Forelimb muscle (tissue), 1 donor: ENCODE measurements around the gene NIPAL3. TPM values are rescaled to one million over a fixed set of nuclear protein-coding genes. Genes with fewer than 3 reads are reported as not detected.
"Not testable (repeated sequence)": the region's sequence is repeated elsewhere in the genome, so short reads cannot be mapped to it uniquely, and the experiment has no call there.

Source experiments
- DNase-seq: peaks from one replicate; pipeline ENCODE4 v3.0.0-alpha.2; 2013; ENCODE audit warnings: low read depth
- polyA plus RNA-seq: library from polyadenylated mRNA; unstranded; fragments of 120-200 nt; gene quantifications from one replicate; pipeline ENCODE4 v1.2.1, GENCODE V29; 2013; ENCODE audit not compliant: insufficient read length

Gene NIPAL3
- polyA plus RNA-seq, 1 donor: 4.4 TPM

DNA sequence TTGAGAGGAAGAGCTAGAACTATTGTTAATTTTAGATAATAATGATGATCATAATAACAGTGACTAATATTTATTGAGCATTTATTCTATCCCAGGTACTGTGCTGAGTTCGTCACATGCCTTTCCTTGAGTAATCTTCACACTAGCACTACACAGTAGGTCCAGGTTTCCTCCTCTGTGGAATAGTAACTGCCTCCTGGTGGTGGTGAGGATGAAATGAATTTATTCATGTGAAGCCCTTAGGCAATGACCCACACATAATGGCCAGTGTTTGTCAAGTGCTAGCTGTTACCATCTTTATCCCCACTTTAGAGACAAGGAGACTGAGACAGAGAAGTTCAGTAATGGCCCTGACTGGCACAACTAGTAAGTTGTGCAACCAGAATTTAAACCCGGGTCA lies 5.9 kb downstream of the NIPAL3 start:
- no peak for DNase-seq

DNA sequence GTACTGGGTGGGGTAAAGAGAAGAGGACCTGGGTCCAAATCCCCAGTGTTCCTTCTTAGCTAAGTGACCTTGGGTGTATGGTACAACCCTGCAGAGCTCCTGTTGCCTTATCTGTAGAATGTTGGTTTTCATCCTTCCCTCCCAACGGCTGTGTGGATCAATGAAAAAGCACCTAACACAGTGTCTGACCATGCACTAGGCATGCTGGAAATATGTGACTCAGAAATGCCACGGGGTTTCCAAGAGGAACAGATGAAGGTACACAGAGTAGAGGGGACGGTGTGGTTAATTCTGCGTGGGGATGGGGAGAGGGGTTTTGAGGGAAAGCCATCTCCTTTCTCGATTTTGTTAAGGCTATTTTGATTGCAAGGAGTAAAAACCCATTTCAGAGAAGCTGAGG lies 8.6 kb downstream of the NIPAL3 start:
- DNase-seq: no peak

DNA sequence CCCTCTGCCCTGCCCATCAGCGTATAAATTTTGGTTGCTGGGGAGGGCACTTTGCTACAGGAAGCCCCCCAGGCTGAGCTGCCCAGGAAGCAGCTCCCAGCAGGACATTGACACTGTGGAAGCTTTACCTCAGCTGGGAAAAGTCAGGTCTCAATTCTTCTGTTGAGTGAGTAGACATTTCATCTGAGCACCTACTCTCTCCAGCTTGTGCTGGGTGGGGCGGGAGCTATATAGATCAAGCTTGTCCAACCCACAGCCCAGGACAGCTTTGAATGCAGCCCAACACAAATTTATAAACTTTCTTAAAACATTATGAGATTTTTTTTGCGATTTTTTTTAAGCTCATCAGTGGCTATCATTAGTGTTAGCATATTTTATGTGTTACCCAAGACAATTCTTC lies 9.4 kb downstream of the NIPAL3 start:
- DNase-seq: no peak

DNA sequence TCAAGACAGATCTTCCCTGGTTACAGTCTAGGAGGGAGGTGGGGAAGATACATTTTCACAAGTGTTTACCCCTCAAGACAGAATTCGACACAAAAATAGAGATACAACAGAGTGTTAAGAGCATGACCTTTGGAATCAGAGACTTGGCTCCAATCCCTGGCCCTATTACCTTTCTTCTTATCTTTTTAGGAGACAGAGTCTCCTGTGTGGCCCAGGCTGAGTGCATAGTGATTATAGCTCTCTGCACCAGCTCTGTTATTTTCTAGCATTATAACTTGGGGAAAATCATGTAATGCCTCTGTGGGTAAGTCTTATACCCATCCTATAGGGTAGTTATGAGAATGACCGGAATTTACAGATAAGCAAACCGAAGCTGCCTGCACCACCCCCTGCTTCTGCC lies 9.8 kb downstream of the NIPAL3 start:
- DNase-seq: no peak

DNA sequence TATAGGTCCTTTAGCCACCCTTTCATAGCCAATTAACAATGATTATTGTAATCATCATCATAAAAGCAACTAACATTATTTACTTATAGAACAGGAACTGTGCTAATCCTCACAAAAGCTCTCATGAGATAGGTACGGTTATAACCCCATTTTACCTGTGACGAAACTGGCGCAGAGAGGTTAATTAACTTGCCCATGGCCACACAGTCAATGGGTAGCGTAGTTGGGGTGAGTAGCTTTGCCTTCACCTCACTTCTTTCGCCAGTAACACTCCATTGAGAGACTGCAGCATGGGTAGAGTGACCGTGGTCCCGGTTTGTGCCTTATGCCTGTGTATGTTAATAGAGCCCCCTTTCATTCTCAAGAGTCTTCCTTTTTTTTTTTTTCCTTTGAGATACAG lies 10.3 kb downstream of the NIPAL3 start:
- no peak for DNase-seq

DNA sequence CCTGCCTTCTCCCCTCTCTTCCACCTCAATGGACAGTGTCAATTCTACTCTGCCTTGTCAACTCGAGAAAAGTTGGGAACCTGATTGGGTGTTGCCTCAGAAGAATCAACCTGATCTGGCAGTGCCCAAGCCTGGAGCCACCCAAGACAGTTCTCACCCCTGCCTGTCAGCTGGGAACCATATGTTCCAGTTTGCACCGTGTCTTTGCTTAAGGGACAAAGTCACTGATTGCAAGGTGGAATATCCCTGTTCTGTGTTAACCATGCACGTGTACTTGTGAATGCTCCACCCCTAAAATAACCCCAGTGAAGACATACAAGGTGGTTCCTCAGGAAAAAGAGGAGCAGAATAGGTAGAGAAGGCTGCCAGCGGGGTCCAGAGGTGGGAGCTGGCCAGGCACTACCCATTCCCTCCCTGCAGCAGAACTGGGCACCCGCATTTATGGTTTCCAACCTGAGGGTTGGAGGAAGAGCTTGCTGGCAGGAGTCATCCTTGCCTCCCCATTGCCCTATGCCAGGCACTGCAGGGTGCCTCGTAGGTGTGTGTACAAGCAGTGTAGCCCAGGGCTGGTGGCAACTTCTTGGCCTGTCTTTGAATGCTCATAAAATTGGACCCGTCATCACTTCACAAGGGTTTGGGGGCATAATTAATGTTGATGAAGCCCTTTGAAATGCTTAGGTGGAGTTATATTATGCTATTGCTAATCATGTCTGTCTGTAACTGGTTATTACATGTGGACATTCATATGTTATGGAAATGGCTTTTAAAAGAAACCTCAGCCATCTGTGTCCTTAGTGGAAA lies 11.3 kb downstream of the NIPAL3 start:
- no peak for DNase-seq

DNA sequence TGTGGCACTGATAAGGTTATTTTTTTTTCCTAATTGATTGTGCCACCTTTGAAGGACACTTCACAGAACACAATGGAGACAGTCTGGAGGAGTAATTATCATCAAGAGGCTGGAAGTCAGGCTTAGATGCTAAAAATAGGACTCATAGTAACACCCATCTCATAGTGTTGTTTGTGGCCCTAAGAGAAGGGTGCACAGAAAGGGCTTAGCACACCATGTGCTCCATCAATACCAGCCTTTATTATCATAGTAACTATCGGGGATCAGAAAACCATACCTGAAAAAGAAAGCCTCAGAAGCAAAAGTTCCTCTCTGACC lies 11.9 kb downstream of the NIPAL3 start:
- no peak for DNase-seq

DNA sequence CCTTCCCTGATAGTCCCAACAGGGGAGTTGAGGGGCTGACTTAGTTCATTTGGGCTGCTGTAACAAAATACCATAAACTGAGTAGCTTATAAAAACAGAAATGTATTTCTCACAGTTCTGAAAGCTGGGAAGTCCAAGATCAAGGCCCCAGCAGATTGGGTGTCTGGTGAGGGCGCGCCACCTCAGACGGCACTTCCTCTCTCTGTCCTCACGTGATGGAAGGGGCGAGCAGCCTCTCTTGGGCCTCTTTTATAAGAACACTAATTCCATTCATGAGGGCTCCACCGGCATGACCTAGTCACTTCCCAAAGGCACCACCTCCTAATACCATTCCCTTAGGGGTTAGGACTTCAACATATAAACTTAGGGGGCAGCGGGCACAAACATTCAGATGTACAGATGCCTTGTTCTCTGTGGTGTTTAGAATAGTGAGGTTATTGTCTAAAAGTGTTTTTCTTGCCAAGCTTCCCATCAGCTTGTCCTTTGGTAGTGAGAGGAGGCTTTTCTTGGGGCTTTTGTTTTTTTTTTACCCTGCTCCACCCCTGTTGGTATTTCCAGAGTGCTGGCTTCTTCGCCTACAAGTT lies 20.3 kb downstream of the NIPAL3 start:
- DNase-seq: no peak

DNA sequence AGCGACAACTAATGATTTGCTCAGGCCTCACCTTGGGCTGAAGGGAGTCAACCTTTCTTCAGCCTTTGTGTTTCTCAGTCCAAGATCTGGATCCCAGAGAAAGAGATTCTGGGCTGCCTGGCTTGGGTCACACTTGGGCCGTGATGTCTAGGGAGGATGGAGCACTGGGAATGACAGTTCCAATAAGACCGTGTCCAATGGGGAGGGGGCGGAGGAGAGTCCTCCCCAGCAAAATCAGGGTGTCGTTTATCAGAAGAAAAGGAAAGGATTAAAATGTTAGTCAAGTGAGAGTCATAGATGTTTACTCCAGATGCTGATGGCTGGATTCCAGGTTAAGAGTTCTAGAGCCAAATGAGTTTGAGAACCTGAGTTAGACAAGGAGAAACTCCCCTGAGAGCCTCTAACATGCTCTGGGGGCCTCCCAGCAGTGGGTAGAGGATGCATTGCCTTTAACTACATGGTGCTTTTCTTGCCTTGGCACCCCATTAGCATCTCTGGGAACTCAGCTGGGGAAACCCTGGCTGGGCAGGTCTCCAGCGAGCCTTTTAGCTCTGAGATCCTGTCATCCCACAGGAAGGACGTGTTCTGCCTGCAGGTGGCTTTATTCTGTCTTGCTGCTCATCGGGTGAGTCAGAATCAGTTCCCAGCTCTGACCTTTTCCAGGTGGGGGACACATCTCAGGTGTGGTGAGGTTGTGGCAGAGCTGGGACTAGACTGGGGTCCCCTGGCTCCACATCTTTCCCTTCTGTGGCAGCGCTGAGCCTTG lies 22.2 kb downstream of the NIPAL3 start:
- DNase-seq: no peak

DNA sequence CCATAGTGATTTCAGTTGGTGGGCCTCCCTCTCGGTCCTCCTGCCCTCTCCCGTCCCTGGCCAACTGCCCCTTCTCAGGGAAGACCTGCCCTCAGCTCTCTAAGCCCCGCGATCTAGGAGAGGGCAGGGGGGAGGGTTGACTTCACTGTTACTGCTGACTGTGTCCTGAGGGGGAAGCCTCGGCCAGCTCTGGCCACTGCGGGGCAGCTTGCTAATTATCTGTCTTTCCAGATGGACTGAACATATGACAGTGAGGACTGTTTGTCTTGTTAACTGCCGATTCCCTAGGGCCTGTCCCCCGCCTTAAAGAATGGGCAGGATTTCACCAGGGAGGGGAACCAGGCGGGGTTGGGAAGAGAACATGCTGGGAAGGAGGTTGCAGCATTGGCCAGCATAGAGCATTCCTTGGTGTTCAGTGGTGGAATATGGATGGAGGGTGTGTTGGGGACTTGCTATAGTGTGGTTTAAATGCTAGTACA lies 22.9 kb downstream of the NIPAL3 start:
- no peak for DNase-seq

DNA sequence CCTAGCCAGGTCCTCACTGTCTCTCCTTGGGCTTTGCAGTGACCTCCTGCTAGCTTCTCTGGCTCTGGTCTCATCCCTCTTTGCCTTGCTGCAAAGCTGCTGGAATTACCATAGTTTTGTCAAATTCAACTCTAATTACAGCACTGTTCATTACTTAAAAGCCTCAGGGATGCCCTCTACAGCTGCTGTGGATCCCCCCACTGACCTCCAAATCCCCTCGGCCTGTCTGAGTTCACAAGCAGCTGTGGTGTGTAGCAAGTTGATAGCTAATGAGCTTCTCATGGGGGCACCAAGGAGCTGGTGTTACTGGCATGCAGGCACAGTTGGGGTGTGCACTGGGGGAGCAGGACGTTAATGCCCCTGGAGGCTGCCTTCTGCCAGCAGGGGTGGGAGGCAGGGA lies 24.8 kb downstream of the NIPAL3 start:
- DNase-seq: no peak

DNA sequence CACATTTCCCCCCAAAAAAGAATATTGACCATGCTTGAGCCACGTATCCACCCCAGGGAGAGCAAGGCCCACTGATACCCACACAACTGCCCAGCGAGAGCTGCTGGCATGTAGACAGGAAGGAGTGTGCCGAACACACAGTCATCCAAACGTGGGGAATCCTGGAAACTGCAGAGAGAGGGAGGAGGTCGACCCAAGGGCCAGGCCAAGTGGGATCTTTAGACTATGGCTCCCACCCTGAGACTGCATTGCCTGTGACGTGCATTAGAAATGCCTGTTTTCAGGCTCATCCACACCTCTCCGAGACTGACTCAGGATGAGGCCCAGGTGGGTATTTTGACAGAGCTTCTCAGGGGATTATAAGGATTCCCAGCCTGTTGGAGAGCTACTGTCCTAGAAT lies 25.9 kb downstream of the NIPAL3 start:
- no peak for DNase-seq

DNA sequence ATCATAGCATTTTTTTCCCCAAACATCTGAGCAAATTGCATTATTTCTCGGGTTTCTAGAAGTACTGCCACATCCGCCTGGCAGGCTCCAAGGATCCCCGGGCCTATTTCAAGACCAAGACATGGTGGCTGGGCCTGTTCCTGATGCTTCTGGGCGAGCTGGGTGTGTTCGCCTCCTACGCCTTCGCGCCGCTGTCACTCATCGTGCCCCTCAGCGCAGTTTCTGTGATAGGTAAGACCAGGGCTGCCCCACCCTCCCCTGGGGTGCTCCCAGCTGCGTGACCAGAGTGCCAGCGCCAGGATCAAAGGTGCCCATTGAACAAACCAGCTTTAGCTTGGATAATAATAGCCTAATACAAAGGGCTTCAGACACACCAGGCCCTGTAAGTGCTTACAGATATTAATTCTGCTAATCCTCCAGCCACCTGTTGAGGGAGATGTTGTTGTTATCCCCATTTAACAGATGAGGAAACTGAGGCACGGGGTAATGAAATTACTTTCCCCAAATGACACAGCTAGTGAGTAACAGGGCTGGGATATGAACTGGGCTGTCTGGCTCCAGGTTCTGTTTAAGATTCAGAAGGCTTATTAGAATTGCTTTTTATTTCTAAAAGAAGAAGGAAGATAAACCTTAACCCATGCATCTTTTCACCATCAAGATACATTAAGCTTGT lies 26.5 kb downstream of the NIPAL3 start:
- no peak for DNase-seq

DNA sequence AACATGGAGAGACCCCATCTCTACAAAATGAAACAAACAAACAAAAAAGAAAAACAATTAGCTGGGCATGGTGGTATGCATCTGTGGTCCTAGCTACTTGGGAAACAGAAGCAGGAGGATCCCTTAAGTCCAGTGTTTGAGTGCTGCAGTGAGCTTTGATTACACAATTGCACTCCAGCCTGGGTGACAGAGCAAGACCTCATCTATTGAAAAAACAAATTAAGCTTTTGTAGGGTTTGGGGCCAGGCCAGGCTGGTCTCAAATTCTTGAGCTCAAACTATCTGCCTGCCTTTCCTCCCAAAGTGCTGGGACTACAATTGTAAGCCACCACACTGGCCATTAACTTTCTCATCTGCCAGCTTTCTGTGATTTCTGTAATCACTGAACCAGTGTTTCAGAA lies 27.2 kb downstream of the NIPAL3 start:
- no peak for DNase-seq

DNA sequence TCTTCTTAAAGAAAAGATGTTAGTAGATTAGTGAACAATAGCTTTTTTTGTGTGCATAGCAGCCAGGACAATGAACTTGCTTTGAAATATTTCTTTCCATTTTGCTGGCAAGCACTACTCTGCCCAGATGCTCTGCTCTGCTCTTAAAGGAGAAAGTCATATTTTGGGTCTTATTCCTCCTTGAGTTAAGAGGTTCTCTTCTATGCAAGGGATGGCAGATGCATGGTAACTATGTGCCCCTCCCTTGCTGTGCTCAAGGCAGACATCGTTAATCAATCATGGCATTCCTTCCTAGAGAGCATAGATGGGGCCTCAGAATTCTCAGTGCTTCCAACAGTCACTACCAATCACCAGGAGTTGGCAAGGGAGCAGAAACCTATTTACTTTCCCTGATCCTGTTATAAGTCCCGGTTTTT lies 27.6 kb downstream of the NIPAL3 start:
- DNase-seq: no peak

DNA sequence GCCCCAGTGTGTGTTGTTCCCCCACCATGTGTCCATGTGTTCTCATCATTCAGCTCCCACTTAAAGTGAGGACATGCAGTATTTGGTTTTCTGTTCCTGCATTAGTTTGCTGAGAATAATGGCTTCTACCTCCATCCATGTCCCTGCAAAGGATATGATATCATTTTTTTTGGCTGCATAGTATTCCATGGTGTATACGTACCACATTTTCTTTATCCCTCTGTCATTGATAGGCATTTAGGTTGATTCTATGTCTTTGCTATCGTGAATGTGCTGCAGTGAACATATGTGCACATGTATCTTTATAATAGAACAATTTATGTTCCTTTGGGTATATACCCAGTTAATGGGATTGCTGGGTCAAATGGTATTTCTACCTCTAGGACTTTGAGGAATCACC lies 30.8 kb downstream of the NIPAL3 start:
- not testable (repeated sequence) for DNase-seq

DNA sequence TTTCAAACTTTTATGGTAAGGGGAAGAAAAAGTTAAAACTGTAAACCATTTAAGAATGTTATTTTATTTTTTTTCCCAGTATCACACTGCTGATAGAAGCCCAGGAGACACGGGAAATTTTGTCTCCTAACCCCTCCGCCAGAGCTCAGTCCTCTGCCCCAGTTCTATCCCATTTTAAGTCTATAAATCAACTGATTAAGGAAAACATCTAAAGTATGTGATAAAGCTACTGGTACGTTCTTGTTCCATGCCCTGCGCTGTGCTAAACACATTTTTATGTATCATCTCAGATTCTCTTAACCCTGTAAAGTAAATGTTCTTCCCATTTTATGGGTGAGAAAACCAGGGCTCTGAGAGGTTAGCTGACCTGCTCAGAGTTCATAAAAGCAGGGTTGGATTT lies 34.7 kb downstream of the NIPAL3 start:
- DNase-seq: no peak

DNA sequence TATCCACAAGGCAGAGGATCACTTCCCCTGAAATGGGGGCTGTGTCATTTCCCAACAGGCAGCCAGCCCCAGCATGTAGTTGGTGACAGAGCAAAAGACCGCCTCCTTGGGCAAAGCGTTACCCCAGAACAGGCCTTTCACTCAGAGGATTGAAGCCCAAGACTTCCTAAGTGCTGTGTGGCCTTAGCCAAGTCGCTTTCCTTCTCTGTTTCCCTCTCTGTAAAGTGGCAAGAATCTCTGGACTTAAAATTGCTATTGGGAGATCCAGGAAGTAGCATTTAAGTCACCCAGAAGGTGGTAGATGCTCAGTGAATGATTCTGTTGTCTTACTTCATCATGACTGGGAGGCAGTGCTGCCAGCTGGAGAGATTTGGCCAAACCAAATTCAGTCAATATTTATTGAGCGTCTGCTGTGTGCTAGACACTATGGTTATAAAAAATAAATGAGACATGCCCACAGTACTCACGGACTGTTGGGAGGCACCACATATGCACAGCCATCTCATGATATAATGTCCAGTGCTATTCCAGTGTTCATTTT lies 35.3 kb downstream of the NIPAL3 start:
- DNase-seq: no peak

DNA sequence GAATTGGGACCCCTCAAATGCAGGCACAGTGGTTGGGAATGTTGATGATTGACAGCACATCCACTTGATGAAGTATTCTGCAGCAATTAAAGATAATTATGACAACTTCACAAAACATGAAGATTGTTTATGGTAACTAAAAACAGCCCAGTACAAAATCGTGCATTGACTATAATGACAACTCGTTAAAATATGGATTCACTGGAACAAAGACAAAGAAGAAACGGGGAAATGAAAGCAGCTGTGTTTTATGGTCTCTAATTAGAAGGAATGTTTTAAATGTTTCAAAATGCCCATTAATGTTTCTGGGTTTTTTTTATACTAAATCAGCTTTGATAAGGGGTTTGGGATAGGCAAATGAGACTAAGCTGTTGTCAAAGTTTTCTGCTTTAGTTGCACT lies 36.1 kb downstream of the NIPAL3 start:
- DNase-seq: no peak

DNA sequence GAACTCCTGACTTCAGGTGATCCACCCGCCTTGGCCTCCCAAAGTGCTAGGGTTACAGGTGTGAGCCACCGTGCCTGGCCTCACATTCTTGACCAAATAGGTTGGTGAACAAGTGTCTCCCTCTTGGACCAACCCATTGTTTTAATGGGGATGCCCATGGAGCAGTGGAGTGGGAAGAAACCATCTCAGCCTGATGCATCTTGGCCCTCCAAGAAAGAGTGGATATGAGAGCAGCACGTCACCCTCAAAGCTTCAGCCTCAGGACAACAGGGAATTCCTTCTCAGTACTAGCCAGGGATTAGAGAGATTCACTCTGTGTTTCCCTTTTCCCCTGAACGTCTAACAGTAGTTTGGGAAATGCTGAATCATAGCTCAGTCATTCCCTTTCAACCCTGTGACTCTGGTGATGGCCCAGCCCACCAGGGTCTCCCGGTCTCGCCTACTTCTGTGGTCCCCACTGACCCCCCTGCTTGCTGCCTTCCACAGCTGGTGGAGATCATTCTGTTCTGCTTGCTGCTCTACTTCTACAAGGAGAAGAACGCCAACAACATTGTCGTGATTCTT lies 37.4 kb downstream of the NIPAL3 start:
- DNase-seq: no peak

DNA sequence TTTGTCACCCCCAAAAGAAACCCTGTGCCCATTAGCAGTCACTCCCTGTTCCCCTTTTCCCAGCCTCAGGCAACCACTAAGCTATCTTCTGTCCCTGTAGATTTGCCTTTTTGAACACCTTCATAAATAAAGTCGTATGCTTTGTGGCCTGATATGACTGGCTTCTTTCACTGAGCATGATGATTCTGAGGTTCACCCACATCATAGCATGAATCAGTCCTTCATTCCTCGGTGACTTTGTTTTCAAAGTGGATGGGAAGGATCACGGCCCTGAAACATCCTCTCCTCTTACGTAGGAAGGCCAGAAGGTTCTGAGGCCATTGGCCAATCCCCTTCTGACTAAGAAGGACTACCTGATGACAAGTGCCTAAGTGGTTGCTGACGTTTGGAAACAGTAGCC lies 39.1 kb downstream of the NIPAL3 start:
- no peak for DNase-seq

DNA sequence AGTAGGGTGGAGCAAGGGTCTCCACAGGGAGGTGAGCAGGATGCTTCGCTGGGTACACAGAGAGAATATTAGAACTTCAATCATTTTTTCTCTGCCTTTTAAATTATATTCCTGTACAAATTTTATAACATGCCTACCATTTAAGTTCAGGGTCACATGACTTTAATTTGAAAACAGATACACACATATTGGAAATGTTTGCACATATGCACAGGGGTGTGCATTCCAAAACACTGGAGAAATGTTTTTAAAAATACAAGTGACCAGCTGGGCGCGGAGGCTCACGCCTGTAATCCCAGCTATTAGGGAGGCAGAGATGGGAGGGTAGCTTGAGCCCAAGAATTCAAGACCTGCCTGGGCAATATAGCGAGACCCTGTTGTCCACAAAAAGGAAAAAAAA lies 39.7 kb downstream of the NIPAL3 start:
- DNase-seq: no peak
